K562 (cell line): Measurements from ENCODE around the gene SLC25A51. TPM values are rescaled to one million over a fixed set of nuclear protein-coding genes. Genes with fewer than 3 reads are reported as not detected.

Experiments used
- ATAC-seq: fragments of 200-7000 bp; cut with Tn5 transposase; 3 replicates; pipeline ENCODE4 v1.9.1; 2020; ENCODE audit warnings: moderate library complexity
- BruUV-seq: library from RNA; stranded (reverse); fragments of 400-500 nt; replicated peaks from 2 replicates; lab custom pipeline; 2021; lab: Mats Ljungman, UMichigan
- CTCF ChIA-PET: fragments of 300-600 bp; formaldehyde crosslinking; extraction: SDS; loops from one replicate; lab custom pipeline; 2021; ENCODE audit warnings: low intra/inter-chr PET ratio; lab: Yijun Ruan, JAX
- POLR2A ChIA-PET: fragments of 300-600, 350-650 bp; sonication (Branson Sonifier 250); formaldehyde crosslinking; extraction: SDS; loops from one replicate; lab custom pipeline; 2021; ENCODE audit warnings: antibody characterized with exemption, inconsistent platforms; lab: Yijun Ruan, JAX
- DNase-seq, 4 experiments: peaks; one replicate each; pipeline versions ENCODE4 v3.0.0 to v3.0.0-alpha.2; 2011 to 2018; ENCODE audit warnings: low spot score in 3 of 4, mixed read lengths in 3 of 4; ENCODE audit errors: extremely low read depth in 1 of 4
- FAIRE-seq: peaks from 2 replicates; lab custom pipeline; 2011; peaks lifted over from hg19 to GRCh38; lab: Jason Lieb, UNC
- H2AFZ ChIP-seq: 2 replicates; pipeline ENCODE4 v1.6.0; 2011; ENCODE audit warnings: low read depth, low read length, control low read depth, inconsistent platforms
- H3K27ac ChIP-seq: fragments of 200-600 bp; 3 replicates; pipeline ENCODE4 v1.8.0; 2011; ENCODE audit warnings: low read depth, mild to moderate bottlenecking, control low read depth, inconsistent platforms, low read length, moderate library complexity, mixed read lengths; ENCODE audit errors: extremely low read depth
- H3K27me3 ChIP-seq, 2 experiments: fragments of 300-600 bp in 1 of 2; 2 replicates in 1 of 2; 3 replicates in 1 of 2; pipeline versions ENCODE4 v1.6.0 to v1.8.0; 2011; ENCODE audit warnings: inconsistent platforms in 2 of 2, low read length in 2 of 2, mild to moderate bottlenecking in 1 of 2, mixed read lengths in 1 of 2, moderate library complexity in 1 of 2; ENCODE audit not compliant: control insufficient read depth in 2 of 2, insufficient read depth in 2 of 2
- H3K36me3 ChIP-seq: fragments of 300-600 bp; 3 replicates; pipeline ENCODE4 v1.8.0; 2011; ENCODE audit warnings: mild to moderate bottlenecking, low read length, inconsistent platforms; ENCODE audit not compliant: control insufficient read depth, insufficient read depth
- H3K4me1 ChIP-seq, 2 experiments: fragments of 200-600 bp in 1 of 2; replicated peaks in 1 of 2; 2 replicates in 1 of 2; 3 replicates in 1 of 2; pipeline versions ENCODE4 v1.5.1 to v1.8.0; 2011; ENCODE audit warnings: inconsistent platforms in 2 of 2, low read length in 2 of 2, mild to moderate bottlenecking in 1 of 2, mixed read lengths in 1 of 2, moderate library complexity in 1 of 2; ENCODE audit not compliant: control insufficient read depth in 2 of 2, insufficient read depth in 2 of 2
- H3K4me2 ChIP-seq: 2 replicates; pipeline ENCODE4 v1.6.1; 2011; ENCODE audit warnings: low read length, control low read depth, inconsistent platforms, mixed read lengths; ENCODE audit not compliant: insufficient read depth
- H3K4me3 ChIP-seq: fragments of 200-600 bp; sonication (generic), shearing (Covaris generic); 2 replicates; pipeline ENCODE4 v1.5.1; 2016; ENCODE audit warnings: control low read depth, inconsistent platforms
- H3K79me2 ChIP-seq: fragments of 200-600 bp; 3 replicates; pipeline ENCODE4 v1.8.0; 2011; ENCODE audit warnings: low read length, inconsistent platforms; ENCODE audit not compliant: control insufficient read depth, insufficient read depth
- H3K9ac ChIP-seq, 2 experiments: 2 replicates each; pipeline versions ENCODE4 v1.6.0 to v1.6.1; 2011; ENCODE audit warnings: low read depth in 2 of 2, low read length in 2 of 2, control low read depth in 1 of 2, inconsistent platforms in 1 of 2, mild to moderate bottlenecking in 1 of 2, mixed read lengths in 1 of 2; ENCODE audit not compliant: insufficient read depth in 1 of 2
- H3K9me1 ChIP-seq: one replicate; pipeline ENCODE4 v1.6.0; 2011; ENCODE audit warnings: inconsistent platforms, mild to moderate bottlenecking, low read length, moderate library complexity; ENCODE audit not compliant: control insufficient read depth, insufficient read depth
- H3K9me3 ChIP-seq: replicated peaks from 2 replicates; pipeline ENCODE4 v1.5.1; 2011; ENCODE audit warnings: low read depth, low read length, inconsistent platforms; ENCODE audit not compliant: control insufficient read depth, insufficient read depth
- H4K20me1 ChIP-seq: replicated peaks from 2 replicates; pipeline ENCODE4 v1.6.1; 2011; ENCODE audit warnings: low read length, inconsistent platforms, mixed read lengths; ENCODE audit not compliant: control insufficient read depth, insufficient read depth
- CBFA2T2 ChIP-seq: fragments of 450-650 bp; conservative IDR thresholded peaks from 2 replicates; pipeline ENCODE4 v1.6.1; 2017; ENCODE audit warnings: mild to moderate bottlenecking
- NFYB ChIP-seq: IDR thresholded peaks from 2 replicates; pipeline ENCODE4 v1.6.1; 2011; ENCODE audit warnings: mild to moderate bottlenecking, moderate library complexity; ENCODE audit not compliant: insufficient read length; ENCODE audit errors: extremely low read depth
- RFX5 ChIP-seq: IDR thresholded peaks from 2 replicates; pipeline ENCODE4 v1.6.1; 2011; ENCODE audit warnings: low read depth, mild to moderate bottlenecking, improper control_type of control experiment, low read length
- SMAD1 ChIP-seq: fragments of 150-350 bp; IDR thresholded peaks from 2 replicates; pipeline ENCODE4 v1.6.1; 2014; ENCODE audit warnings: low read length, low read depth; ENCODE audit not compliant: partially characterized antibody
- YY1 ChIP-seq, 3 experiments: IDR thresholded peaks; 2 replicates each; pipeline ENCODE4 v1.6.1; 2011; ENCODE audit warnings: low read length in 2 of 3, mild to moderate bottlenecking in 2 of 3, moderate library complexity in 2 of 3, borderline replicate concordance in 1 of 3, control low read depth in 1 of 3, low read depth in 1 of 3; ENCODE audit not compliant: insufficient read depth in 3 of 3, insufficient replicate concordance in 2 of 3, control insufficient read depth in 1 of 3, insufficient read length in 1 of 3; ENCODE audit errors: extremely low read depth in 1 of 3
- ZNF143 ChIP-seq: sonication (generic); formaldehyde crosslinking; IDR thresholded peaks from 2 replicates; pipeline ENCODE4 v1.9.0; 2022; ENCODE audit warnings: mild to moderate bottlenecking, missing genetic modification reagents
- ZNF324 ChIP-seq: fragments of 250-450 bp; sonication (Bioruptor Pico); IDR thresholded peaks from 2 replicates; pipeline ENCODE4 v1.4.0; 2020; ENCODE audit warnings: mild to moderate bottlenecking
- WGBS: fragments of 100-300 bp; shearing (Covaris generic); methylation state at CpG from one replicate; pipeline ENCODE4 v1.1.6; 2016; ENCODE audit warnings: low coverage, mixed read lengths; ENCODE audit not compliant: insufficient coverage; ENCODE audit errors: missing lambda C conversion rate; 5-methylcytosine and 5-hydroxymethylcytosine counted together
- in situ Hi-C: fragments of 300-500 bp; cut with MboI; formaldehyde crosslinking; loops from 4 replicates; pipeline ENCODE4 v1.15.0; 2018; ENCODE audit warnings: inconsistent platforms, mixed read lengths
- intact Hi-C: fragments of 100-400 bp; cut with micrococcal nuclease; formaldehyde crosslinking; loops from 2 replicates; pipeline ENCODE4 v1.14.2; 2022
- polyA plus RNA-seq, 8 experiments: library from polyadenylated mRNA; depleted of rRNA in 4 of 8; stranded (reverse) in 5 of 8; unstranded in 3 of 8; fragments of >200 nt; fragmentation: Nextera tagmentation in 2 of 8; fragmentation: Illumina TruSeq in 1 of 8; extraction: Ambion mirVana in 2 of 8; extraction: Trizol in 1 of 8; gene quantifications; 2 replicates each; pipeline versions ENCODE4 v1.2.1 to v1.2.3, GENCODE V29; 2011 to 2014; ENCODE audit warnings: inconsistent platforms in 1 of 8, missing spikeins in 1 of 8
- total RNA-seq, 7 experiments: library from RNA; depleted of rRNA in 6 of 7; stranded (reverse); fragments of >200 nt in 6 of 7; fragmentation: Illumina TruSeq in 2 of 7; extraction: Trizol in 2 of 7; gene quantifications; 2 replicates each; pipeline versions ENCODE4 v1.2.1 to v1.2.3, GENCODE V29; 2011 to 2021; ENCODE audit warnings: low replicate concordance in 1 of 7
- TF ChIP-seq, protein P1 (sequence below), 2 experiments: fragments of 450-650 bp; IDR thresholded peaks; 2 replicates each; pipeline ENCODE4 v1.6.1; 2018; ENCODE audit warnings: mild to moderate bottlenecking in 2 of 2, low read depth in 1 of 2; ENCODE audit not compliant: partially characterized antibody in 2 of 2
- TF ChIP-seq, protein P2 (sequence below): sonication (generic); formaldehyde crosslinking; IDR thresholded peaks from 2 replicates; pipeline ENCODE4 v1.5.0; 2020; ENCODE audit warnings: missing genetic modification reagents

SLC25A51 gene
- total and polyA plus RNA-seq, 9 of the 15 experiments (the other 6 are each of a cell fraction or from before 2014, with no cell fraction given): 9.1 to 40.7 (median 24.5) TPM

DNA sequence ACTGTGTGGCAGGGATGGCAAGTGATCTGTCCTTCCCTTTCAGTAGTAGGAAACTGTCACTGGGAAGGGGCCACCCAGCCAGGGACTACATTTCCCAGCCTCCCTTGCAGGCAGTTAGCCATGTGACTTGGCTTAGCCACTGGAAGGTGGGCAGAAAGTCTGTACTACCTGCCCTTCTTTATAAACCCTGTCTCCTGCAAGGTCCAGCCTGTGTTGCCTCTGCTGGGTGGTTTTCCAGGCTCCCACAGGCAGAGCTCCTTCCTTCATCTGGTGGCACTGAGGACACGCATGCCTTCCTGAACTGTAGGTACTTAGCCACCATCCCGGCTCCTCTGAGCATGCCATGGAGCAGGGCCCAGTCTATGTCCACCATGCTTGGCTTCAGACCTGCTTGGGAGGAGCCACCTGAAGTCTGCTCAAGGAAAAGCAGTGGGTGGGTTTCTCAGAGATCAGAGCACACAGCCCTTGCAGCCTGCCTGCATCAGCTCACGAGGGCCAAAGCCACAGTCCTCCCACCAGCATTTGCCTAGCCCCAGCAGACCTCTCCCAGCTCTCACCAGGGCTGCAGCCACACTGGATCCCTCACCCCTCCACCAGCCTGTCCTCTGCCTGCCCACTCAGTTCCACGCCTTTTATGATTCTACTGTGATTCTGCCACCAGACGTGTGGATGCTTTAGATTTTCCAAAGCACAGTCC lies 16.7 kb upstream of the SLC25A51 start:
- Histone ChIP-seq H3K9me3 (no peaks in the 10 kb centered on the region), H3K27me3 (no peaks in the 10 kb centered on the region), H3K4me1 (peaks cover 11 to 31% of the 10 kb centered on the region in 2 experiments; a peak in 4 of 5 replicates), H4K20me1 (peaks cover 10% of the 10 kb centered on the region; the same call in 1 of the 2 replicates), H2AFZ (no peak overlapping the region), H3K36me3 (peaks cover 11% of the 10 kb centered on the region; the same call in 1 of the 3 replicates), H3K4me3 (no peak overlapping the region), H3K9me1 (no peaks in the 10 kb centered on the region), H3K9ac (peak overlapping the region in 1 of 2 experiments; percentile 24; a peak in 2 of 4 replicates), H3K27ac (no peak overlapping the region), H3K79me2 (no peaks in the 10 kb centered on the region), H3K4me2 (no peak overlapping the region)
- intact Hi-C loops (no loop called here), in situ Hi-C loops (no loop called here)
- DNase-seq: peak; percentile 35 to 50 (median 44)
- ChIA-PET CTCF (interaction anchor here (0.6 kb wide), 1 partner anchor 148 kb away, joined by 3 read pairs; no protein-coding TSS in a partner anchor), POLR2A (interaction anchor here (0.6 to 1.5 kb wide), 3 partner anchors 48 to 317 kb away, joined by 3 read pairs; no protein-coding TSS in a partner anchor)
- BruUV-seq: no TSS peak
- ATAC-seq: peak; percentile 89
- FAIRE-seq: peak; percentile 92
- WGBS: 91% methylated on average over 5 of the region's 5 CpGs
- peak; percentile 34; the same call in 1 of the 2 replicates for TF ChIP-seq CBFA2T2
- TF ChIP-seq SMAD1: no peak
- TF ChIP-seq RFX5: no peak
- TF ChIP-seq, protein P1, sequence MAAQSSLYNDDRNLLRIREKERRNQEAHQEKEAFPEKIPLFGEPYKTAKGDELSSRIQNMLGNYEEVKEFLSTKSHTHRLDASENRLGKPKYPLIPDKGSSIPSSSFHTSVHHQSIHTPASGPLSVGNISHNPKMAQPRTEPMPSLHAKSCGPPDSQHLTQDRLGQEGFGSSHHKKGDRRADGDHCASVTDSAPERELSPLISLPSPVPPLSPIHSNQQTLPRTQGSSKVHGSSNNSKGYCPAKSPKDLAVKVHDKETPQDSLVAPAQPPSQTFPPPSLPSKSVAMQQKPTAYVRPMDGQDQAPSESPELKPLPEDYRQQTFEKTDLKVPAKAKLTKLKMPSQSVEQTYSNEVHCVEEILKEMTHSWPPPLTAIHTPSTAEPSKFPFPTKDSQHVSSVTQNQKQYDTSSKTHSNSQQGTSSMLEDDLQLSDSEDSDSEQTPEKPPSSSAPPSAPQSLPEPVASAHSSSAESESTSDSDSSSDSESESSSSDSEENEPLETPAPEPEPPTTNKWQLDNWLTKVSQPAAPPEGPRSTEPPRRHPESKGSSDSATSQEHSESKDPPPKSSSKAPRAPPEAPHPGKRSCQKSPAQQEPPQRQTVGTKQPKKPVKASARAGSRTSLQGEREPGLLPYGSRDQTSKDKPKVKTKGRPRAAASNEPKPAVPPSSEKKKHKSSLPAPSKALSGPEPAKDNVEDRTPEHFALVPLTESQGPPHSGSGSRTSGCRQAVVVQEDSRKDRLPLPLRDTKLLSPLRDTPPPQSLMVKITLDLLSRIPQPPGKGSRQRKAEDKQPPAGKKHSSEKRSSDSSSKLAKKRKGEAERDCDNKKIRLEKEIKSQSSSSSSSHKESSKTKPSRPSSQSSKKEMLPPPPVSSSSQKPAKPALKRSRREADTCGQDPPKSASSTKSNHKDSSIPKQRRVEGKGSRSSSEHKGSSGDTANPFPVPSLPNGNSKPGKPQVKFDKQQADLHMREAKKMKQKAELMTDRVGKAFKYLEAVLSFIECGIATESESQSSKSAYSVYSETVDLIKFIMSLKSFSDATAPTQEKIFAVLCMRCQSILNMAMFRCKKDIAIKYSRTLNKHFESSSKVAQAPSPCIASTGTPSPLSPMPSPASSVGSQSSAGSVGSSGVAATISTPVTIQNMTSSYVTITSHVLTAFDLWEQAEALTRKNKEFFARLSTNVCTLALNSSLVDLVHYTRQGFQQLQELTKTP (IDR thresholded peaks at IDR 0.05; ENCODE audit: low read depth in 1 of 2, partially characterized antibody in 2 of 2): peak in 1 of 2 experiments; percentile 50
- TF ChIP-seq NFYB: peak; percentile 36
- peak in 1 of 3 experiments; percentile 18 for TF ChIP-seq YY1 (IDR thresholded peaks at IDR 0.05; ENCODE audit: borderline replicate concordance in 1 of 3, control insufficient read depth in 1 of 3, extremely low read depth in 1 of 3, insufficient read depth in 3 of 3, insufficient read length in 1 of 3, insufficient replicate concordance in 2 of 3, low read depth in 1 of 3, low read length in 2 of 3)
- peak; percentile 87 for TF ChIP-seq ZNF143 (CRISPR knock-in tag)
- TF ChIP-seq, protein P2, sequence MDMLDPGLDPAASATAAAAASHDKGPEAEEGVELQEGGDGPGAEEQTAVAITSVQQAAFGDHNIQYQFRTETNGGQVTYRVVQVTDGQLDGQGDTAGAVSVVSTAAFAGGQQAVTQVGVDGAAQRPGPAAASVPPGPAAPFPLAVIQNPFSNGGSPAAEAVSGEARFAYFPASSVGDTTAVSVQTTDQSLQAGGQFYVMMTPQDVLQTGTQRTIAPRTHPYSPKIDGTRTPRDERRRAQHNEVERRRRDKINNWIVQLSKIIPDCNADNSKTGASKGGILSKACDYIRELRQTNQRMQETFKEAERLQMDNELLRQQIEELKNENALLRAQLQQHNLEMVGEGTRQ (CRISPR knock-in tag): peak; percentile 96
- TF ChIP-seq ZNF324 (CRISPR knock-in tag): no peak
